RPMI7951 (cell line): ENCODE results near the gene CLEC2A. TPM values are rescaled to one million over a fixed set of nuclear protein-coding genes. Genes with fewer than 3 reads are reported as not detected.
"Not testable (repeated sequence)": the region's sequence is repeated elsewhere in the genome, so short reads cannot be mapped to it uniquely, and the experiment has no call there.

Source experiments
- DNase-seq: peaks from one replicate; pipeline ENCODE4 v3.0.0-alpha.2; 2012; ENCODE audit warnings: low read depth
- total RNA-seq: library from RNA; depleted of rRNA; stranded (reverse); fragments of >200 nt; shearing (Covaris generic); gene quantifications from 2 replicates; pipeline ENCODE4 v1.2.3, GENCODE V29; 2014; rRNA removed

Gene CLEC2A
- total RNA-seq, 1 experiment from 2014 or later, result not detected

DNA sequence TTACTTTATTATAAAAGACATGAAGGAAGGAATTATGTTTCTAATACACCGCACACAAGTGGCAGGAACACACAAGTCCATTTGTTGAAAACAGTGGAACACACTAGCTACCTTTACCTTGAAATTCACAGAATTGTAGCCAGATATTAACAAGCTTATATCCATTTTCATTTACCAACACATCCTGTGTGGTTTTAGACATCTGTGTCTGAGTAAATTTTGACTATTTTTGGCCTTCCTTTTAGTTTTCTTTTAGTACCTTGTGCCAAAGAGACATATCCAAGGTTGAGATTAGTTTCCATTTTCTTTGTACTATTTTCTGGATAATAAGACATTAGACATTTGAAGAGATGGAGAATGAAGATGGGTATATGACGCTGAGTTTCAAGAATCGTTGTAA, 50.9 kb downstream of the CLEC2A start, which contains the start of gene KLRF2:
TSS of gene KLRF2 (plus strand) at position 244 of the 400 bp plus-strand sequence. CDS start at position 351, 107 bp downstream.
- DNase-seq, result no peak

DNA sequence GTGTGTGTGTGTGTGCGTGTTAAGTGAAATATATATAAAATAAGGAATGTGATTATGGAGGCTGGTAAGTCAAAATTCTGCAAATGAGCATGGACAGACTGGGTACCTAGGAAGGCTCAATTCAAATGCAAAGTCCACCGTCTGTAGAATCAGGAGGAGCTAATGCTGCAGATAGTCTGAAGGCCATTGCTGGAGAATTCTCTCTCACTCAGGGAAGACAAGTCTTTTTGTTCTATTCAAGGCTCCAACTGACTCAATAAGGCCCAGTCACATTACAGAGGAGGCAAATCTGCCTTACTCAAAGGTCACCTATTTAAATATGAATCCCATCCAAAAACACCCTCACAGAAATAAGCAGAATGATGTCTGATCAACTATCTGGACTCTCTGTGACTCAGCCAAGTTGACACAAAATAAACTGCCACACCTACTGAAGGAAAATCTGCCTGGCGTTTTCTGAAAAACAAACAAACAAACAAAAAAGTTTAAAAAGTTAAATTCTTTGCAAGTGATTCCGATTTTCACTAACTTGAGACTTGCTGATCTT, 51.6 kb downstream of the CLEC2A start:
- DNase-seq, result no peak

DNA sequence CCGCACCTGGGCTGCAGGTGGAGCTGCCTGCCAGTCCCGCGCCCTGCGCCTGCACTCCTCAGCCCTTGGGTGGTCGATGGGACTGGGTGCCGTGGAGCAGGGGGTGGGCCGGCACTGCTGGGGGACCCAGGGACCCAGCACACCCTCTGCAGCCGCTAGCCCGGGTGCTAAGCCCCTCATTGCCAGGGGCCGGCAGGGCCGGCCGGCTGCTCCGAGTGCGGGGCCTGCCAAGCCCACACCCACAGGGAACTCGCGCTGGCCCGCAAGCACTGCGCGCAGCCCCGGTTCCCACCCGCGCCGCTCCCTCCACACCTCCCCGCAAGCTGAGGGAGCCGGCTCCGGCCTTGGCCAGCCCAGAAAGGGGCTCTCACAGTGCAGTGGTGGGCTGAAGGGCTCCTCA, 56.0 kb downstream of the CLEC2A start:
- not testable (repeated sequence) for DNase-seq

- no peak for DNase-seq
These were observed 59.4 kb downstream of the CLEC2A start for GRCh38 chr12:9872742-9873141.

DNA sequence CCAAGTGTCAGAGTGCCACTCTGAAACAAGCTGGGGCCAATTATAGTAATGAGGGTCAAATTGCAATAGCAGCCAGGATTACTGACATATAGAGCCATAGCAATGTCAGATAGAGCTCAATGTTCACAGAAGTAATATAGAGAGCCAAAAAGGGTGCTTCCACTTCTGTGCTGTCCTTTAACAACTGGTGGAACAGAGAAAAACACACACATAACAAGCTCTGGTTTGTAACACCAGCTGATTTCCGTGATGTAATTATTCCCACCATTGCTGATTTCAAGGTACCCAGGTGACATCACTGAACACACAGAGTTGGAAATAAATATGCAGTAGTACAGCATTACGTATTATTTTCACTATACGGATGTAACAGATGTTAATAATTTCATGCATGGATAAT, 60.0 kb downstream of the CLEC2A start:
- no peak for DNase-seq

DNA sequence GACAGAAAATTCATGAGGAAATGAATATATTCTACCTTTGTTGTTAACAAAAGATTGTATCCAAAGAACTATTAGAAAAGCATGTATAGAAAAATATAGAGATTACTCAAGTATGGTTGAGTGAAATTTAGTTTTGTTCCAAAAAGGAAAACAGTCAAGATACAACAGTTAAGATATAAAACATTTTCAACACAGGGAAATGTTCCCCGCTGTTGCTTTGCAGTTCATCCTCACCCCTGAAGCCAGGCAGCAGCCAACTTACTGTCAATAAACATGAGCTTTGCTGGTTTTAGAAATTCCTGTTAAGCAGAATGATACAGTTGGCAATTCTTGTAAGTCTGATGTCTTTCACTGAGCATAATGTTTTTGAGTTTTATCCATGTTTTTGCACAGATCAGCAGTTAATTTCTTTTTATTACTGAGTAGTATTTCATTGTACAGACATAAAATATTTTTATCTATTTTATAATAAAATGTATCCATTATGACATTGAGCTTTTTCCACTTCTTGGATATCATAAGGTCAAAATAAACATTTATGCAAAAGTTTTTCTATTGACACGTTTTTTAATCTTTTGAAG, 61.8 kb downstream of the CLEC2A start:
- DNase-seq, result peak; percentile 30

DNA sequence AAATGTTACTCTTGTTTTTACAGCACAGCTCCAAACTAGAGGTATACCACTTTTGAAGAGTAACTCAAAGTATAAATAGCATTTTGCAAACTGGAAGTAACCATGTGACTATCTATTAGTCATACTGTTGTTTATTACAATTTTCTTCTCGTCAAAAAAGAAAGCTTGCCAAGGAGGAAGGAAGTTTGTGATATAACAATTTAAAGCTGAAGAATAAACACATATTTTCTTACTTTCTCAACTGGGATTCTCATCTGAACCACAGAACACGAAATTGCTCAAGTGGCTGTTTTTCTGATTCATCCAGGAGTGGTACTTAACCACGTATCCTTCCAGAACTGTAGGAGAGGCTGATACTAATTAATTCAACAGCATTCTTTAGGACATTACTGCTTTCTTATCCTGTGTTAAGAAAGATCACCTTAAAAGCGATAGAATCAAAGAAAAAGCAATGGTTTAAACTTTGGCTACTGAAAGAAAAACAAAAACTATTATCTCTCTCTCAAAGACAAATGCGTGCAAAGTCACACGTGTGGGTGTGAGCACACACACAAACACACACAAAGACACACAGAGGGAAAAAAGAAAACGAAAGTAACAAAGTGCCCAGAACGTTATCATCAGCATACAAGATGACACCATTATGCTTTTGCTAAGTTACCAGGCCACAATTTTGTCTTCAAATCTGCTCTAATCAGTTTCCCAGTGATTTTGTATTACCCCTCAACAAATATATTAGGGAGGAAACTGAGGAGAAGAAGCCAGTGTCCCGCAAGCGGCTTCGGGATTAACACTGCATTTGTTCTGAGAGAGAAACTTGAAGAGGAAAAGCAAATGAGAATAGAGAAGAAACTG, 62.6 kb downstream of the CLEC2A start, which contains the start of gene CLEC2B:
TSS of gene CLEC2B (minus strand) at position 48 of the 855 bp plus-strand sequence.
- DNase-seq, result peak; percentile 71

GRCh38 chr12:9868951-9869306, 63.2 kb downstream of the CLEC2A start:
- no peak for DNase-seq

GRCh38 chr12:9868311-9868801, 63.8 kb downstream of the CLEC2A start:
- DNase-seq, result peak; percentile 31

DNA sequence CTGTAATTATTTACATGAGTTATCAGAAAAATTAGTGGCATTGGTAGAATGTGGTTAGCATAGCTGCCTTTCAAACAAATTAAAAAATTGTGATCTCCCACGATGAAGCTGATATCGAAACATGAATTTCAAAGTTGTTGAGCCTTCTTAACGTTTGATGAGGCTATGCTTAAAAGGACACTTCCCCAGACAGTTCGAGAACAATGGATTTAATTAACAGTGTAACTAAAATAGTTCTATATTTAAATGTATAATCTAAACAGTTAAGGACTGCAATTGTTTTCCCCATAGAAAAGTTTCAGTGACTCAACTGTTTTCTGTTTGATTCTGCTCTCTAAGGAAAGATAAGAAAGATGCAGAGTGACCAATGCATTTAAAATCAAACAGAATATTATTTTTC, 64.6 kb downstream of the CLEC2A start:
- no peak for DNase-seq

- DNase-seq, result no peak
These were observed 65.3 kb downstream of the CLEC2A start for GRCh38 chr12:9866860-9867269.

GRCh38 chr12:9864913-9865675, 67.1 kb downstream of the CLEC2A start:
- DNase-seq, result no peak

Other genes starting within 250 kb of the CLEC2A start
- not detected in 2 replicates for gene CLECL1, start 199.3 kb downstream of the CLEC2A start, total RNA-seq
- gene CD69, start 171.5 kb downstream of the CLEC2A start, total RNA-seq, result not detected in 2 replicates
- not detected in 2 replicates for gene KLRF1, start 104.9 kb downstream of the CLEC2A start, total RNA-seq
- gene CLEC2B, start 63.0 kb downstream of the CLEC2A start, total RNA-seq, result 53.2 and 59.1 TPM in 2 replicates
- gene KLRF2, start 50.9 kb downstream of the CLEC2A start, total RNA-seq, result not detected in 2 replicates
- not detected in 2 replicates for gene CLEC12A, start 39.0 kb upstream of the CLEC2A start, total RNA-seq
- not detected in 2 replicates for gene CLEC1B, start 66.8 kb upstream of the CLEC2A start, total RNA-seq
- not detected in 2 replicates for gene CLEC12B, start 78.3 kb upstream of the CLEC2A start, total RNA-seq
- not detected in 2 replicates for gene CLEC9A, start 98.3 kb upstream of the CLEC2A start, total RNA-seq
- 0.12 TPM in 1 of 2 replicates, not detected in the other for gene CLEC1A, start 166.6 kb upstream of the CLEC2A start, total RNA-seq
- not detected in 2 replicates for gene CLEC7A, start 197.8 kb upstream of the CLEC2A start, total RNA-seq
- gene OLR1, start 239.8 kb upstream of the CLEC2A start, total RNA-seq, result not detected in 2 replicates
- not detected in 2 replicates for gene TMEM52B, start 246.7 kb upstream of the CLEC2A start, total RNA-seq